Ammon's horn (tissue), 1 donor: ENCODE data around the gene CNPY3.

Source experiments
- DNase-seq: peaks from one replicate; pipeline ENCODE4 v3.0.0-alpha.2; 2016; ENCODE audit warnings: low spot score

The CNPY3 gene

DNA sequence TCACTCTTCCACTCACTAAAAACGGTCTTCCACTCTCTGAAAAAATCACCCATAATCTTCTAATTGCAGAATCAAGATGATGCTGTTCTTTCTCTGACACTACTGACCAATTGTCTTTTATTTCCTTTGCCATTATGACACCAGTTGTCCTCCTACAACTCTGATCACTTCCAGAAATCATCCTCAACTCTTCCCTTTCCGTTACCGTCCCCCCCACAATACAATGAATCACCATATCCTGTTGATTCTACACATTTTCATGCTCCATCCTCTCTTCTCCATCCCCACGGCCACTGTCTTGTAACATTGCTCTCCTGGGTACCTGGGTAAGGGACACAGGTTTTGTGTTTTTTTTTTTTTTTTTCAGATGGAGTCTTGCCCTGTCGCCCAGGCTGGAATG lies 52.6 kb downstream of the CNPY3 start:
- DNase-seq, result no peak

DNA sequence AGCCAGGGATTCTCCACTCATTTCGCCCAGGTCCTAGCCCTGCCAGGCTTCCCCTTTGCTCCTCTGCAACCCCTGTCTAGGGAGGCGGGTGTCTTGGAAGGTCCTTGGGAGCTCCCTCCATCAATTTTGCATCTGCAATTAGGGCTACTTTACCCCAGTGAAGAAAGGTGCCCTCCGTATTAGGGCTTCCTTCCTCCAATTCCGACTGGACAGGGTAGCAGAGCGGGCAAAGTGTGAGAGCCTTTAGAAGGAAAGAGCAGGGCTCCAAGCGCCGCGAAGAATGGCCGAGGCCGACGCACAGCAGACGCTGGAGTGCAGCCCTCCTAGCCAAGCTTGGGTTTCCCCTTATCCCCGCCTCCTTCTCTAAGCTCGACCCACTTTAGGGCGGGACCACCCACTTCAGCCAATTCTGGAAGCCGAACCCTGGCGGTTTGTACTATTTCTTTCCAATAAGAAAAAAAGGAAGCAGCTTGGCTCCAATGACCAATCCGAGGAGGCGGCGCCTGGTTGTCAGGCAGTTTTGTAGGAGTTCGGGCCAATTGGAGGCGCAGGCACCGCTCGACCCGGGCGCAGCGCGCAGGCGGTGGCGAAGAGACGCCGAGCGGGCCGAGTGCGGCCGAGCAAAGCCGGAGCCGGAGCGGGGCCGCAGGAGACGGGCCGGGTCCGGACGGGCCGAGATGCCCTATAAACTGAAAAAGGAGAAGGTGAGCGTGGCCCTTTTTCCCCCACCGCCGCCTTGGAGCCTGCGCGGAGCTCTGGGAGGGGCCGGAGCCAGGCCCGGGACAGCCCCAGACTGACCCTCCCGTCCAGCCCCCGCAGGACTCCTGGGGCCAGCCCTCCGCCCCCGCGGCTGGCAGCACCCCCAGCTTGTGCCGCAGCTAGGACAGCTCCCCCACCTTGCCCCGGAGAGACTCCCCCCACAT lies 55.0 kb downstream of the CNPY3 start, which contains the start of gene PPP2R5D:
TSS of gene PPP2R5D (plus strand) at position 570 of the 923 bp plus-strand sequence. CDS start at position 678, 108 bp downstream.
- DNase-seq, result peak; percentile 99

DNA sequence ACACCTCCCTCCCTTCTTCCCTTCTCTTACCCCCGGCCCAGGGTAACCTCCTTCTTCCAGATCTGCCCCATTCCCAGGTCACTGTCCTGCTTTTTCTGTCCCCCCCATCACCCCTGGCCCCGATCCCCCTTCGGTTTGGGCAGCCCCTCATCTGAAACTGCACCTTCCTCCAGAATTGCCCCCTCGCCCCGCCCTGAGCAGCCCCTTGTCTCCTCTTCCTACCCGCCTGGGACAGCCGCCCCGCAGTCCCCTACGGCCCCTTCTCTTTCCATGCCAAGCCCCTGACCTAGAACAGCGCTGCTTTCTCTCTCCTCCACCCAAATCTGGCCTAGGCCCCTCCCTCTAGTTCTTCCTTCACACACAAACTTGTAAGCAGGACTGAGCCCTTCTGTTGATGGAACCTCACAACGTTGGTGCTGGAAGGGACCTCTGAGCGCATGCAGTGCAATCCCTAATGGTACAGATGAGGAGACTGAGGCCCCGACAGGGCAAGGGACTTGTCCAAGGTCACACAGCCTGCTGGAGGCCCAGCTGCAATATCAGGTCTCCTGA lies 55.7 kb downstream of the CNPY3 start:
- no peak for DNase-seq

DNA sequence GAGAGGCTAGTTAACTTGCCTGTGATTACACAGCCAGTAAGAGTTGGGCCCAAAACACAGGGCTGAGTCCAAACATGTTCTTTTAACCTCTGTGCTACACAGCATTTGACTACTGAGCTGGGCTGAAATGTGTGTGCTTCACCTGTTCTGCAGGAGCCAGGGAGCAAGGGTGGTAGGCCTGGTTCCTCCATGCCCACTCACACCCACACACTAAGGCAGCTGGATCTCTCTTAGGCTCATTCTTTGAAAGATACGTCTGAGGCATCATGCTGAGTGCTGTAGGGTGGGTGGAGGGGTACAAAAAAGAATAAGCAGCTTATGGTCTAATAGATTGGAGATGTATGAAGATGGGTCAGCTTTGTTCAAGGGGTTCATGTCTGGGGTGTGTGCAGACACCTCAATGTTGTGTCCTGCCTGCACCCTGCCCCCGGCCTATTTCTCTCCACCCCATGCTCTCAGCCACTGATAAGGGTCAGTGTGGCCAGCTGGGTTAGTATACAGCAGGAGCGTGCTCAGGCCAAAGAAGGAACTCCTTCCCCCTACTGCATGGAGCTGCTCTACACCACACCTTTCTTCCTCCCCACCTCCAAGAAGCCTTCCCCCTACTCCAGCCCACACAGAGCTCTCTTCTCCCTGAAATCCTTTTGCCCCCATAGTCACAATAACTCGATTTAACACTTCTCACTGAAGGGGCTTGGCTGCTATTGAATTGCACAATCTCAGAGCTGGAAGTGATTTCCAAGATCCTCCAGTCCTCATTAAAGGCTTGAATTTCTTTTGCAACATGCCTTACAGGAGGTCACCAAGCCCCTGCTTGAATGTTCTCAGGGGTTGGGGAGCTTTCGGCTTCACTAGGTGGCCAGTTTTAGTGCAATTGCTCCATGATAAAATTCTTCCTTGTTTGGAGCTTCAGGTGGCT lies 58.5 kb downstream of the CNPY3 start:
- no peak for DNase-seq

DNA sequence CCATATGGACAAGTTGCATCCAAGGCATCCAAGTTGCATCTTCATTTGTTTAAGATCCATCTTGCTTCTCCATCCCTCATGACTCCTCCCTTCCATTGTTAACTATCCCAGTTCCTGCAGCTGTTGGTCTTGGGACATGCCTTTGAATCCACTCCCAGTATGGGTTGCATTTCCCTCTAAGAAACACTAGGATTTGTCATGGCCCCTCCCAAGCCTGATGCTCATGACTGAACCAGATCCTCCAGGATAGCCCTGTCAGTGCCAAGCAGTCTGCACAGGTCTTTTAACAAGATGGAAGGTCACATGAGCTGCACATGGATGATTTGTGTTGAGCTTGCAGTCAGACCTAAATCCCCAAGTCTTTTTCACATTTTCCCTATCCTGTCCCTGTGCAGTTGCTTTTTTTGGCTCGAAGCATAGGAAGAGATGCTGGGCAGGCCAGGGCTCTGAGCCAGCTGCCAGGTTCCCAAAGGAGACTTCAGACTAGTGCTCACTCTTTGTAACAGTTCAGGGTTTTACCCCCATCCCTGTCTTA lies 59.3 kb downstream of the CNPY3 start:
- no peak for DNase-seq
